ENCODE results near the gene ADGRA1. TPM values are rescaled to one million over a fixed set of nuclear protein-coding genes. Genes with fewer than 3 reads are reported as not detected.

ADGRA1 gene
- polyA plus RNA-seq, 2 of the 4 experiments (the other 2 are of a cell fraction), result not detected

DNA sequence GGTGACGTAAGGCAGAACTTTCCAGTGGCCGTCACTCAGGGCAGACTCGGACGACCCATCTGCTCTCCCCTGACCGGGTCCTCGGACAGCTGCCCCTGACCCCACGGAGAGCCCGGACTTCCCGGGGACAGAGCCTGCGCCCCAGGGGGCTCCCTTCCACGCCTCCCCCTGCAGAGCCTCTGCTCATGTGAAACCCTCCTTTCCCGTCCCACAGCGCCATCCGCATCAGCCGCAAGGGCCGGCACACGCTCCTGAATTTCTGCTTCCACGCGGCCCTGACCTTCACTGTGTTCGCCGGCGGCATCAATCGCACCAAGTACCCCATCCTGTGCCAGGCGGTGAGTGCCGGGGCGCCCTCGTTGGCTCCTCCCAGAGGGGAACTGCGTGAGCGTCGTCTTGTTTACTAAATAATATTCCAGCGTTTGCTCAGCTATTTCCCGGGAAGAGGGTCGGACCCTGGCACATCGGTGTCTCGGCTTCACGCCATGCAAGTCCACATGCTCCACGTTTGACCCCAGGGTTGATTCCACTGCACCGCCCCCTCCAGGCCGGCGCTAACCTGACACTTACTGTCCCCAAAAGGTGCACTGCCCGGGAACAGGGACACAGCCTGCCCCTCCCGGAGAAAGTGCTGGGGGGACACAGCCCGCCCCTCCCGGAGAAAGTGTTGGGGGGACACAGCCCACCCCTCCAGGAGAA lies 10.9 kb downstream of the ADGRA1 start:
- H3K4me1 ChIP-seq, result no peaks in the 10 kb centered on the region
- ChIA-PET POLR2A (no interaction called here), CTCF (interaction anchor here (0.6 to 1.1 kb wide), 3 partner anchors 45 to 217 kb away, joined by 3 read pairs; no protein-coding TSS in a partner anchor)
- ATAC-seq, result no peak
- H3K4me2 ChIP-seq, result no peak overlapping the region
- H3K4me3 ChIP-seq, result no peak overlapping the region
- TF ChIP-seq TP53 (CRISPR knock-in tag; IDR thresholded peaks at IDR 0.05), result no peak
- TF ChIP-seq POLR2AphosphoS2 (conservative IDR thresholded peaks at IDR 0.05; ENCODE audit: low read length), result no peak
- no peak for TF ChIP-seq POLR2A (IDR thresholded peaks at IDR 0.05; ENCODE audit: low read length)
- TF ChIP-seq, protein P1, sequence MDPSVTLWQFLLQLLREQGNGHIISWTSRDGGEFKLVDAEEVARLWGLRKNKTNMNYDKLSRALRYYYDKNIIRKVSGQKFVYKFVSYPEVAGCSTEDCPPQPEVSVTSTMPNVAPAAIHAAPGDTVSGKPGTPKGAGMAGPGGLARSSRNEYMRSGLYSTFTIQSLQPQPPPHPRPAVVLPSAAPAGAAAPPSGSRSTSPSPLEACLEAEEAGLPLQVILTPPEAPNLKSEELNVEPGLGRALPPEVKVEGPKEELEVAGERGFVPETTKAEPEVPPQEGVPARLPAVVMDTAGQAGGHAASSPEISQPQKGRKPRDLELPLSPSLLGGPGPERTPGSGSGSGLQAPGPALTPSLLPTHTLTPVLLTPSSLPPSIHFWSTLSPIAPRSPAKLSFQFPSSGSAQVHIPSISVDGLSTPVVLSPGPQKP (IDR thresholded peaks at IDR 0.05; ENCODE audit: low read depth, low read length), result no peak
- TF ChIP-seq CEBPB (IDR thresholded peaks at IDR 0.05), result no peak
- TF ChIP-seq ZC3H11A (IDR thresholded peaks at IDR 0.05), result no peak
- TF ChIP-seq NPAS2 (CRISPR knock-in tag; IDR thresholded peaks at IDR 0.05; ENCODE audit: borderline replicate concordance), result no peak
- TF ChIP-seq MAFK (IDR thresholded peaks at IDR 0.05; ENCODE audit: partially characterized antibody), result no peak
- no peak for TF ChIP-seq RNF2 (IDR thresholded peaks at IDR 0.05; ENCODE audit: borderline replicate concordance, low read depth)
- TF ChIP-seq EHF (CRISPR knock-in tag; IDR thresholded peaks at IDR 0.05), result no peak
- TF ChIP-seq HOXB13 (CRISPR knock-in tag; IDR thresholded peaks at IDR 0.05; ENCODE audit: low read depth), result no peak
- 38% methylated on average over 36 of the region's 44 CpGs for WGBS (ENCODE audit: missing lambda C conversion rate)
- FAIRE-seq, result no peak
- H3K27ac ChIP-seq, result no peak overlapping the region
- DNase-seq (ENCODE audit: low read depth in 1 of 2, low spot score in 1 of 2), result no peak
- no peaks in the 10 kb centered on the region for H3K9me3 ChIP-seq

DNA sequence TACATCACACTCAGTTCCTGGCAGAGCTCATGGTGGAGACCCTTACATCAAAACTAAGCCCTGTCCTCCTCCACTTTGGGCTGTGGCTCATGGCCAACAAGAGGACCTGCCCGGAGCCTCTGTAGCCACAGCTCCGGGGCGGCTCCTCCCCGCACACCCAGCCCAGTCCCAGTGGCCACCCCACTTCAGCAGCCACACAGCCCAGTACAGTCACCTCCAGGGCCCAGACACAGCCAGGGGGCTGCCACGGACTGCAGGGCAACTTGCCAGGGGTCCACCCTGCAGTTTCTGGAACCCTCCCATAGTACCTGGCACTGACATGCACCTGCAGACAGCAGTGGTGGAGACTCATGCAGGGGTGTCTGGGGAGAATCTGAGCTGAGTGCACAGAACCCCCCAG lies 11.8 kb downstream of the ADGRA1 start:
- Histone ChIP-seq H3K9me3 (no peaks in the 10 kb centered on the region), H3K4me2 (no peak overlapping the region), H3K27ac (no peak overlapping the region), H3K4me1 (no peaks in the 10 kb centered on the region), H3K4me3 (no peak overlapping the region)
- TF ChIP-seq, protein P2, sequence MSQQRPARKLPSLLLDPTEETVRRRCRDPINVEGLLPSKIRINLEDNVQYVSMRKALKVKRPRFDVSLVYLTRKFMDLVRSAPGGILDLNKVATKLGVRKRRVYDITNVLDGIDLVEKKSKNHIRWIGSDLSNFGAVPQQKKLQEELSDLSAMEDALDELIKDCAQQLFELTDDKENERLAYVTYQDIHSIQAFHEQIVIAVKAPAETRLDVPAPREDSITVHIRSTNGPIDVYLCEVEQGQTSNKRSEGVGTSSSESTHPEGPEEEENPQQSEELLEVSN (IDR thresholded peaks at IDR 0.05; ENCODE audit: borderline replicate concordance, low read depth), result no peak
- TF ChIP-seq FOXS1 (CRISPR knock-in tag; IDR thresholded peaks at IDR 0.05) (no peak), ZFP36 (IDR thresholded peaks at IDR 0.05; ENCODE audit: borderline replicate concordance, partially characterized antibody) (no peak), JUN (IDR thresholded peaks at IDR 0.05) (no peak), RAD21 (conservative IDR thresholded peaks at IDR 0.05 in 1 of 2, IDR thresholded peaks at IDR 0.05 in 1 of 2) (no peak), RFX5 (IDR thresholded peaks at IDR 0.05) (no peak), HOXA7 (CRISPR knock-in tag; IDR thresholded peaks at IDR 0.05) (no peak), ESRRA (IDR thresholded peaks at IDR 0.05; ENCODE audit: borderline replicate concordance, low read length) (no peak), KDM1A (IDR thresholded peaks at IDR 0.05; ENCODE audit: low read depth) (no peak), SREBF2 (IDR thresholded peaks at IDR 0.05) (no peak), SMC3 (IDR thresholded peaks at IDR 0.05) (no peak), CBX2 (IDR thresholded peaks at IDR 0.05; ENCODE audit: borderline replicate concordance, low read depth) (no peak), TP53 (CRISPR knock-in tag; IDR thresholded peaks at IDR 0.05) (no peak)
- TF ChIP-seq, protein P3, sequence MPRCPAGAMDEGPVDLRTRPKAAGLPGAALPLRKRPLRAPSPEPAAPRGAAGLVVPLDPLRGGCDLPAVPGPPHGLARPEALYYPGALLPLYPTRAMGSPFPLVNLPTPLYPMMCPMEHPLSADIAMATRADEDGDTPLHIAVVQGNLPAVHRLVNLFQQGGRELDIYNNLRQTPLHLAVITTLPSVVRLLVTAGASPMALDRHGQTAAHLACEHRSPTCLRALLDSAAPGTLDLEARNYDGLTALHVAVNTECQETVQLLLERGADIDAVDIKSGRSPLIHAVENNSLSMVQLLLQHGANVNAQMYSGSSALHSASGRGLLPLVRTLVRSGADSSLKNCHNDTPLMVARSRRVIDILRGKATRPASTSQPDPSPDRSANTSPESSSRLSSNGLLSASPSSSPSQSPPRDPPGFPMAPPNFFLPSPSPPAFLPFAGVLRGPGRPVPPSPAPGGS (IDR thresholded peaks at IDR 0.05), result no peak
- TF ChIP-seq, protein P4, sequence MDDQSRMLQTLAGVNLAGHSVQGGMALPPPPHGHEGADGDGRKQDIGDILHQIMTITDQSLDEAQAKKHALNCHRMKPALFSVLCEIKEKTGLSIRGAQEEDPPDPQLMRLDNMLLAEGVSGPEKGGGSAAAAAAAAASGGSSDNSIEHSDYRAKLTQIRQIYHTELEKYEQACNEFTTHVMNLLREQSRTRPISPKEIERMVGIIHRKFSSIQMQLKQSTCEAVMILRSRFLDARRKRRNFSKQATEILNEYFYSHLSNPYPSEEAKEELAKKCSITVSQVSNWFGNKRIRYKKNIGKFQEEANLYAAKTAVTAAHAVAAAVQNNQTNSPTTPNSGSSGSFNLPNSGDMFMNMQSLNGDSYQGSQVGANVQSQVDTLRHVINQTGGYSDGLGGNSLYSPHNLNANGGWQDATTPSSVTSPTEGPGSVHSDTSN (IDR thresholded peaks at IDR 0.05), result no peak
- TF ChIP-seq, protein P5, sequence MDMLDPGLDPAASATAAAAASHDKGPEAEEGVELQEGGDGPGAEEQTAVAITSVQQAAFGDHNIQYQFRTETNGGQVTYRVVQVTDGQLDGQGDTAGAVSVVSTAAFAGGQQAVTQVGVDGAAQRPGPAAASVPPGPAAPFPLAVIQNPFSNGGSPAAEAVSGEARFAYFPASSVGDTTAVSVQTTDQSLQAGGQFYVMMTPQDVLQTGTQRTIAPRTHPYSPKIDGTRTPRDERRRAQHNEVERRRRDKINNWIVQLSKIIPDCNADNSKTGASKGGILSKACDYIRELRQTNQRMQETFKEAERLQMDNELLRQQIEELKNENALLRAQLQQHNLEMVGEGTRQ (IDR thresholded peaks at IDR 0.05), result no peak
- CTCF ChIA-PET, result interaction anchor here (1.1 to 1.4 kb wide), 2 partner anchors 25 to 44 kb away, joined by 3 to 5 read pairs; no protein-coding TSS in a partner anchor
- POLR2A ChIA-PET, result no interaction called here
- 46% methylated on average over 4 of the region's 5 CpGs for WGBS (ENCODE audit: missing lambda C conversion rate)
- ATAC-seq, result no peak
- no peak for FAIRE-seq
- DNase-seq (ENCODE audit: low read depth in 1 of 2, low spot score in 1 of 2), result no peak
